DOHH2 (cell line): ENCODE measurements around the gene MASP1.

Source experiments
- EZH2phosphoT487 ChIP-seq: fragments of 200-600 bp; sonication (generic); IDR thresholded peaks from 2 replicates; pipeline ENCODE4 v1.6.1; 2017; ENCODE audit warnings: borderline replicate concordance, mild to moderate bottlenecking, antibody characterized with exemption, low read length, moderate library complexity, mixed read lengths
- TF ChIP-seq, protein P1 (sequence below): fragments of 200-600 bp; sonication (generic); IDR thresholded peaks from one replicate; pipeline ENCODE4 v1.5.1; 2014; ENCODE audit warnings: antibody characterized with exemption, mild to moderate bottlenecking, low read depth, low read length; ENCODE audit not compliant: poor library complexity, severe bottlenecking

DNA sequence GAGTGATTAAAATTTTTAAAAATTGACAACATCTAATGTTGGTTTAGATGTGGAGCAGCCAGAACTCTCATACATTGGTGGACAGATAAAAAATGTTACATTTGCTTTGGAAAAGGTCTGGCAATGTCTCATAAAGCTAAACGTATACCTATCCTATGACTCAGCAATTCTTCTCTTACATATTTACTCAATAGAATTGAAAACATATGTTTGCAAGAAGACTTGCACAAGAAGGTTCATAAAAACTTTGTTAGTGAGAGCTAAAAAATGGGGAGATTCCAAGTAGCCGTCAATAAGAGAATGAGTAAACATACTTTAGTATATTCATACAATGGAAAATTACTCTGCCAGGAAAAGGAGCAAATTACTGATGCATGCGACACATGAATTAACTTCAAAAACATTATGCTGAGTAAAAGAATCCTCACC is 30.0 kb downstream of the MASP1 start:
- TF ChIP-seq, protein P1, sequence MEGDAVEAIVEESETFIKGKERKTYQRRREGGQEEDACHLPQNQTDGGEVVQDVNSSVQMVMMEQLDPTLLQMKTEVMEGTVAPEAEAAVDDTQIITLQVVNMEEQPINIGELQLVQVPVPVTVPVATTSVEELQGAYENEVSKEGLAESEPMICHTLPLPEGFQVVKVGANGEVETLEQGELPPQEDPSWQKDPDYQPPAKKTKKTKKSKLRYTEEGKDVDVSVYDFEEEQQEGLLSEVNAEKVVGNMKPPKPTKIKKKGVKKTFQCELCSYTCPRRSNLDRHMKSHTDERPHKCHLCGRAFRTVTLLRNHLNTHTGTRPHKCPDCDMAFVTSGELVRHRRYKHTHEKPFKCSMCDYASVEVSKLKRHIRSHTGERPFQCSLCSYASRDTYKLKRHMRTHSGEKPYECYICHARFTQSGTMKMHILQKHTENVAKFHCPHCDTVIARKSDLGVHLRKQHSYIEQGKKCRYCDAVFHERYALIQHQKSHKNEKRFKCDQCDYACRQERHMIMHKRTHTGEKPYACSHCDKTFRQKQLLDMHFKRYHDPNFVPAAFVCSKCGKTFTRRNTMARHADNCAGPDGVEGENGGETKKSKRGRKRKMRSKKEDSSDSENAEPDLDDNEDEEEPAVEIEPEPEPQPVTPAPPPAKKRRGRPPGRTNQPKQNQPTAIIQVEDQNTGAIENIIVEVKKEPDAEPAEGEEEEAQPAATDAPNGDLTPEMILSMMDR, result no peak
- no peak for TF ChIP-seq EZH2phosphoT487
